Measurements from ENCODE around the gene TMEM217. TPM values are rescaled to one million over a fixed set of nuclear protein-coding genes. Genes with fewer than 3 reads are reported as not detected.

TMEM217 gene
- total and polyA plus RNA-seq, 2 of the 4 experiments (the other 2 are of a cell fraction): 1.4 to 3.5 TPM

GRCh38 chr6:37305841-37306425, 48.0 kb upstream of the TMEM217 start:
- Histone ChIP-seq H3K4me1 (ENCODE audit: control insufficient read depth, insufficient read depth, low read length) (peaks cover 7% of the 10 kb centered on the region), H3K9me3 (ENCODE audit: control insufficient read depth, insufficient read depth, low read length) (no peaks in the 10 kb centered on the region), H3K27ac (ENCODE audit: insufficient read depth, low read length) (no peak overlapping the region), H4K20me1 (ENCODE audit: insufficient read depth, low read length) (no peaks in the 10 kb centered on the region), H3K56ac (ENCODE audit: extremely low read depth, insufficient read depth, low read length) (no peak overlapping the region), H3K14ac (replicated peaks; ENCODE audit: low read depth, low read length) (no peak overlapping the region), H3K36me3 (ENCODE audit: control insufficient read depth, insufficient read depth, low read length) (peaks cover 25% of the 10 kb centered on the region), H2BK120ac (ENCODE audit: low read depth, low read length) (no peak overlapping the region), H3K23ac (ENCODE audit: low read depth, low read length) (0 out of 2 replicates have a peak overlapping the region, but pooled peaks have one; percentile 24), H4K5ac (ENCODE audit: low read depth, low read length) (no peak overlapping the region), H2BK5ac (ENCODE audit: low read depth, low read length, poor library complexity, severe bottlenecking) (no peak overlapping the region), H2AK5ac (ENCODE audit: low read depth, low read length) (no peak overlapping the region), H2BK20ac (ENCODE audit: low read depth, low read length) (no peak overlapping the region), H3K18ac (ENCODE audit: low read depth, low read length) (no peak overlapping the region), H3K9me1 (ENCODE audit: insufficient read depth, low read length) (peaks cover 5% of the 10 kb centered on the region; the same call in 1 of the 2 replicates), H3K27me3 (ENCODE audit: control insufficient read depth, insufficient read depth, low read length) (no peaks in the 10 kb centered on the region), H2AFZ (replicated peaks; ENCODE audit: low read length, poor library complexity) (no peak overlapping the region), H4K91ac (ENCODE audit: insufficient read depth, low read depth, low read length) (no peak overlapping the region), H3K4me3 (ENCODE audit: insufficient read depth, low read depth, low read length) (no peak overlapping the region), H3K4me2 (ENCODE audit: low read depth, low read length) (no peak overlapping the region), H3K79me1 (ENCODE audit: low read depth in 1 of 2, low read length in 2 of 2) (peaks cover 0 to 5% of the 10 kb centered on the region in 2 experiments; a peak in 1 of 4 replicates), H4K8ac (ENCODE audit: low read depth in 2 of 2, low read length in 2 of 2) (no peak overlapping the region), H2BK15ac (ENCODE audit: low read depth, low read length) (no peak overlapping the region), H3K4ac (ENCODE audit: low read depth, low read length) (no peak overlapping the region), H3K9ac (ENCODE audit: low read depth, low read length) (no peak overlapping the region), H2AK9ac (replicated peaks; ENCODE audit: low read depth, low read length, poor library complexity) (no peak overlapping the region)
- no TSS peak for BruUV-seq (replicated peaks)
- dilution Hi-C loops (cut with HindIII; ENCODE audit: low sequenced_read_pairs, unreplicated experiment): no loop called here
- WGBS, 2 experiments (ENCODE audit: extremely low coverage in 2 of 2, insufficient read length in 1 of 2): 100% methylated on average over 1 of the region's 4 CpGs; no CpG with 5 or more reads in 1 of the 2 experiments
- POLR2A ChIA-PET (ENCODE audit: unreplicated experiment): no interaction called here
- intact Hi-C loops (cut with micrococcal nuclease): no loop called here
- in situ Hi-C loops (cut with MboI; ENCODE audit: low sequenced_read_pairs): no loop called here
- TF ChIP-seq RAD21 (IDR thresholded peaks at IDR 0.05; ENCODE audit: low read length) (no peak), RCOR1 (IDR thresholded peaks at IDR 0.05; ENCODE audit: insufficient replicate concordance, low read length) (no peak), USF2 (IDR thresholded peaks at IDR 0.05; ENCODE audit: low read depth, low read length) (no peak), MXI1 (IDR thresholded peaks at IDR 0.05; ENCODE audit: borderline replicate concordance, low read depth, low read length) (no peak), CEBPB (IDR thresholded peaks at IDR 0.05; ENCODE audit: low read depth, low read length) (no peak), POLR2A (IDR thresholded peaks at IDR 0.05; ENCODE audit: low read depth, low read length) (no peak), CHD1 (IDR thresholded peaks at IDR 0.05; ENCODE audit: low read depth, low read length) (no peak), CTCF (conservative IDR thresholded peaks at IDR 0.05; ENCODE audit: low read depth, low read length) (no peak), MAFK (IDR thresholded peaks at IDR 0.05; ENCODE audit: low read depth, low read length) (no peak), NFE2L2 (IDR thresholded peaks at IDR 0.05; ENCODE audit: low read depth, low read length) (no peak), SMC3 (IDR thresholded peaks at IDR 0.05; ENCODE audit: low read depth, low read length) (no peak), MAZ (IDR thresholded peaks at IDR 0.05; ENCODE audit: borderline replicate concordance, low read depth, low read length) (no peak), RFX5 (IDR thresholded peaks at IDR 0.05; ENCODE audit: low read depth, low read length) (no peak)
- ATAC-seq (ENCODE audit: low read depth) (no peak), DNase-seq (no peak)
- CTCF ChIA-PET: interaction anchor here (0.5 kb wide), 1 partner anchor 741 kb away, joined by 3 read pairs; no protein-coding TSS in a partner anchor

Measured in IMR-90 (cell line).